B cell (primary cell): ENCODE measurements around the gene PIK3R1. TPM values are rescaled to one million over a fixed set of nuclear protein-coding genes. Genes with fewer than 3 reads are reported as not detected.

Experiments used
- ATAC-seq: fragments of 200-7000 bp; cut with Tn5 transposase; one replicate; pipeline ENCODE4 v1.10.0; 2021; ENCODE audit warnings: low read depth, mild to moderate bottlenecking, moderate number of reproducible peaks, moderate library complexity
- CTCF ChIA-PET: fragments of 350-600 bp; sonication (Branson Sonifier 250); formaldehyde crosslinking; loops from one replicate; lab custom pipeline; 2021; ENCODE audit warnings: antibody characterized with exemption, inconsistent platforms; lab: Charles Lee
- POLR2A ChIA-PET: fragments of 350-600 bp; sonication (Branson Sonifier 250); formaldehyde crosslinking; loops from one replicate; lab custom pipeline; 2021; ENCODE audit warnings: antibody characterized with exemption; lab: Charles Lee
- DNase-seq: peaks from one replicate; pipeline ENCODE4 v3.0.0; 2013
- H2AFZ ChIP-seq: 2 replicates; pipeline ENCODE4 v1.6.1; 2012; ENCODE audit warnings: mild to moderate bottlenecking, low read depth, low read length; ENCODE audit not compliant: insufficient read depth, poor library complexity, severe bottlenecking
- H3K27ac ChIP-seq, 2 donors: 1 replicate in 1 of 2; 2 replicates in 1 of 2; pipeline ENCODE4 v1.5.1; 2012 to 2013; ENCODE audit warnings: low read length in 2 of 2, mild to moderate bottlenecking in 2 of 2, moderate library complexity in 1 of 2
- H3K27me3 ChIP-seq, 4 experiments: fragments of 200-600 bp in 1 of 4; sonication (generic) in 1 of 4; replicated peaks in 1 of 4; 1 replicate in 2 of 4; 2 replicates in 2 of 4; pipeline versions ENCODE4 v1.6.1 to v1.7.0; 2013 to 2016; ENCODE audit warnings: low read length in 3 of 4, mild to moderate bottlenecking in 2 of 4, mixed read lengths in 1 of 4, moderate library complexity in 1 of 4; ENCODE audit not compliant: insufficient read depth in 4 of 4, control insufficient read depth in 3 of 4; ENCODE audit errors: control extremely low read depth in 1 of 4
- H3K36me3 ChIP-seq, 2 experiments: replicated peaks in 1 of 2; 1 replicate in 1 of 2; 2 replicates in 1 of 2; pipeline versions ENCODE4 v1.6.1 to v1.7.1; 2013; ENCODE audit warnings: low read length in 1 of 2; ENCODE audit not compliant: insufficient read depth in 2 of 2, control insufficient read depth in 1 of 2; ENCODE audit errors: control extremely low read depth in 1 of 2, extremely low read depth in 1 of 2
- H3K4me1 ChIP-seq, 2 donors: fragments of 200-600 bp in 1 of 2; sonication (generic) in 1 of 2; 1 replicate in 1 of 2; 2 replicates in 1 of 2; pipeline versions ENCODE4 v1.5.1 to v1.6.1; 2013 to 2017; ENCODE audit warnings: low read length in 2 of 2; ENCODE audit not compliant: control insufficient read depth in 2 of 2, insufficient read depth in 2 of 2
- H3K4me2 ChIP-seq: replicated peaks from 2 replicates; pipeline ENCODE3; 2012; ENCODE audit warnings: mild to moderate bottlenecking, low read depth, low read length; ENCODE audit not compliant: poor library complexity, severe bottlenecking
- H3K4me3 ChIP-seq, 5 experiments: fragments of 200-600 bp in 1 of 5; sonication (generic) in 1 of 5; 1 replicate in 3 of 5; 2 replicates in 2 of 5; pipeline versions ENCODE4 v1.5.1 to v1.7.0; 2011 to 2016; ENCODE audit warnings: low read length in 4 of 5, mild to moderate bottlenecking in 4 of 5, low read depth in 2 of 5, control low read depth in 1 of 5, moderate library complexity in 1 of 5; ENCODE audit not compliant: insufficient read depth in 1 of 5; ENCODE audit errors: control extremely low read depth in 1 of 5, extremely low read depth in 1 of 5
- H3K79me2 ChIP-seq: fragments of 200-600 bp; sonication (generic); one replicate; pipeline ENCODE4 v1.6.0; 2016; ENCODE audit warnings: low read length; ENCODE audit not compliant: control insufficient read depth, insufficient read depth
- H3K9ac ChIP-seq: fragments of 200-600 bp; sonication (generic); 2 replicates; pipeline ENCODE4 v1.6.1; 2017; ENCODE audit warnings: mild to moderate bottlenecking, low read length, moderate library complexity
- H3K9me3 ChIP-seq, 3 donors: one replicate each; pipeline versions ENCODE4 v1.6.1 to v1.7.1; 2013; ENCODE audit warnings: low read length in 2 of 3; ENCODE audit not compliant: control insufficient read depth in 2 of 3, insufficient read depth in 1 of 3; ENCODE audit errors: control extremely low read depth in 1 of 3
- H4K20me1 ChIP-seq: 2 replicates; pipeline ENCODE4 v1.6.0; 2012; ENCODE audit warnings: mild to moderate bottlenecking, low read length; ENCODE audit not compliant: insufficient read depth, control insufficient read depth, poor library complexity, severe bottlenecking
- H3K27ac Mint-ChIP-seq: one replicate; pipeline ENCODE4 v1.8.0; 2021; ENCODE audit warnings: mixed read lengths
- H3K27me3 Mint-ChIP-seq: one replicate; pipeline ENCODE4 v1.8.0; 2021; ENCODE audit warnings: mixed read lengths
- H3K4me1 Mint-ChIP-seq: one replicate; pipeline ENCODE4 v1.8.0; 2021; ENCODE audit warnings: mixed read lengths
- H3K4me3 Mint-ChIP-seq: one replicate; pipeline ENCODE4 v1.8.0; 2021; ENCODE audit warnings: mixed read lengths
- H3K9me3 Mint-ChIP-seq: one replicate; pipeline ENCODE4 v1.8.0; 2022; ENCODE audit warnings: mixed read lengths; ENCODE audit not compliant: insufficient read depth
- CTCF ChIP-seq: fragments of 200-600 bp; IDR thresholded peaks from one replicate; pipeline ENCODE4 v1.8.0; 2022; ENCODE audit warnings: antibody characterized with exemption, mild to moderate bottlenecking
- EZH2 ChIP-seq: IDR thresholded peaks from 2 replicates; pipeline ENCODE4 v1.6.1; 2012; ENCODE audit warnings: borderline replicate concordance, low read depth, mild to moderate bottlenecking, moderate library complexity, low read length; ENCODE audit not compliant: insufficient read depth, poor library complexity, severe bottlenecking
- WGBS: methylation state at CpG from one replicate; pipeline ENCODE4 v1.1.5; 2013; ENCODE audit warnings: missing lambda C conversion rate; ENCODE audit not compliant: insufficient coverage; 5-methylcytosine and 5-hydroxymethylcytosine counted together
- intact Hi-C: fragments of 100-400 bp; cut with micrococcal nuclease; formaldehyde crosslinking; loops from one replicate; pipeline ENCODE4 v1.10.0; 2022
- polyA plus RNA-seq: library from polyadenylated mRNA; depleted of rRNA; stranded (reverse); fragments of >200 nt; gene quantifications from 2 replicates; pipeline ENCODE4 v1.2.3, GENCODE V29; 2012
- total RNA-seq, 2 donors: library from RNA; stranded (reverse); fragments of 120-200 nt in 1 of 2; gene quantifications; 1 replicate in 1 of 2; 2 replicates in 1 of 2; pipeline versions ENCODE4 v1.2.3 to v1.2.4, GENCODE V29; 2013 to 2022

The PIK3R1 gene
- total and polyA plus RNA-seq, 2 donors (not counting 1 experiment from before 2014, with no cell fraction given), result 5.6 to 63.8 TPM

- no peak for TF ChIP-seq EZH2
- no peak for TF ChIP-seq CTCF
- H3K27me3 Mint-ChIP-seq, result no peaks in the 10 kb centered on the region
- H3K27ac Mint-ChIP-seq, result peak overlapping the region; percentile 88
- Histone ChIP-seq H3K4me3 (no peak overlapping the region), H3K79me2 (peaks cover 19% of the 10 kb centered on the region), H3K4me2 (peak overlapping the region; percentile 45), H3K36me3 (peaks cover 4 to 43% of the 10 kb centered on the region in 2 experiments), H3K9ac (peak overlapping the region; percentile 5), H3K27me3 (no peaks in the 10 kb centered on the region), H3K4me1 (peaks cover 31 to 34% of the 10 kb centered on the region in 2 donors), H3K9me3 (no peaks in the 10 kb centered on the region), H3K27ac (peak overlapping the region; percentile 21 to 70), H4K20me1 (no peaks in the 10 kb centered on the region), H2AFZ (no peak overlapping the region)
- H3K4me1 Mint-ChIP-seq, result peaks cover 40% of the 10 kb centered on the region
- peak; percentile 42 for DNase-seq
- intact Hi-C loops, result loop anchor here (10.0 kb wide), 2 partner anchors 280 to 360 kb away; no protein-coding TSS in a partner anchor
- peak overlapping the region; percentile 18 for H3K4me3 Mint-ChIP-seq
- ChIA-PET CTCF (interaction anchor here (0.6 to 3.6 kb wide), 30 partner anchors 9 to 1076 kb away, joined by 3 to 154 read pairs (median 5); partner anchors contain the start of gene PIK3R1), POLR2A (no interaction called here)
- 25% methylated on average over 2 of the region's 3 CpGs for WGBS
- no peaks in the 10 kb centered on the region for H3K9me3 Mint-ChIP-seq
- peak; percentile 46 for ATAC-seq
These were observed 69.7 kb downstream of the PIK3R1 start for GRCh38 chr5:68285075-68285840.
